PC-9 (cell line): ENCODE results near the gene CTNNA3. TPM values are rescaled to one million over a fixed set of nuclear protein-coding genes. Genes with fewer than 3 reads are reported as not detected.

Source experiments
- BruUV-seq: library from RNA; stranded (reverse); fragments of 400-500 nt; replicated peaks from 2 replicates; lab custom pipeline; 2021; lab: Mats Ljungman, UMichigan
- CTCF ChIA-PET: fragments of 300-600 bp; sonication (Branson Sonifier 250); formaldehyde crosslinking; loops from one replicate; lab custom pipeline; 2022; ENCODE audit warnings: antibody characterized with exemption; lab: Charles Lee
- POLR2A ChIA-PET: fragments of 300-600 bp; sonication (Branson Sonifier 250); formaldehyde crosslinking; loops from one replicate; lab custom pipeline; 2022; ENCODE audit warnings: antibody characterized with exemption; ENCODE audit not compliant: unreplicated experiment; lab: Charles Lee
- DNase-seq, 2 experiments: peaks; one replicate each; pipeline versions ENCODE4 v3.0.0 to v3.0.0-alpha.2; 2015 to 2022; ENCODE audit warnings: mixed read lengths in 1 of 2
- H2AFZ ChIP-seq: fragments of 200-600 bp; sonication (generic); 2 replicates; pipeline ENCODE4 v1.8.1; 2017; ENCODE audit warnings: antibody characterized with exemption
- H3F3A ChIP-seq: fragments of 200-600 bp; sonication (generic); 2 replicates; pipeline ENCODE4 v1.8.1; 2017; ENCODE audit warnings: antibody characterized with exemption, mild to moderate bottlenecking, low read depth; ENCODE audit not compliant: insufficient read depth
- H3K27ac ChIP-seq: fragments of 200-600 bp; sonication (generic); 2 replicates; pipeline ENCODE4 v1.6.1; 2016; ENCODE audit warnings: mixed run types
- H3K27me3 ChIP-seq: fragments of 200-600 bp; sonication (generic); 2 replicates; pipeline ENCODE4 v1.6.1; 2016; ENCODE audit warnings: low read depth, mixed run types; ENCODE audit not compliant: insufficient read depth
- H3K36me3 ChIP-seq: fragments of 200-600 bp; sonication (generic); 2 replicates; pipeline ENCODE4 v1.6.1; 2016; ENCODE audit warnings: low read depth, mixed run types
- H3K4me1 ChIP-seq: fragments of 200-600 bp; sonication (generic); replicated peaks from 2 replicates; pipeline ENCODE4 v1.6.1; 2016; ENCODE audit warnings: mixed run types; ENCODE audit not compliant: insufficient read depth
- H3K4me2 ChIP-seq: fragments of 200-600 bp; sonication (generic); 2 replicates; pipeline ENCODE4 v1.6.1; 2017; ENCODE audit warnings: mixed run types
- H3K4me3 ChIP-seq: fragments of 200-600 bp; sonication (generic); 2 replicates; pipeline ENCODE4 v1.6.1; 2016; ENCODE audit warnings: mixed run types
- H3K79me2 ChIP-seq: fragments of 200-600 bp; sonication (generic); 2 replicates; pipeline ENCODE4 v1.6.1; 2017; ENCODE audit warnings: low read depth, mixed run types
- H3K9me2 ChIP-seq: fragments of 200-600 bp; sonication (generic); 2 replicates; pipeline ENCODE4 v1.8.1; 2017; ENCODE audit warnings: mild to moderate bottlenecking; ENCODE audit not compliant: insufficient read depth
- H3K9me3 ChIP-seq: fragments of 200-600 bp; sonication (generic); 2 replicates; pipeline ENCODE4 v1.8.1; 2016; ENCODE audit warnings: low read depth; ENCODE audit not compliant: insufficient read depth
- H4K20me1 ChIP-seq: fragments of 200-600 bp; sonication (generic); 2 replicates; pipeline ENCODE4 v1.8.1; 2017; ENCODE audit not compliant: insufficient read depth
- EZH2 ChIP-seq: fragments of 200-600 bp; sonication (generic); IDR thresholded peaks from 2 replicates; pipeline ENCODE4 v1.8.0; 2017; ENCODE audit warnings: antibody characterized with exemption, low read depth
- intact Hi-C: fragments of 100-400 bp; cut with micrococcal nuclease; formaldehyde crosslinking; loops from one replicate; pipeline ENCODE4 v1.10.0; 2022; ENCODE audit not compliant: unreplicated experiment
- total RNA-seq: library from RNA; stranded (reverse); gene quantifications from 2 replicates; pipeline ENCODE4 v1.2.3, GENCODE V29; 2021
- TF ChIP-seq, protein P1 (sequence below): fragments of 200-600 bp; sonication (generic); conservative IDR thresholded peaks from 2 replicates; pipeline ENCODE4 v1.6.1; 2017; ENCODE audit warnings: mixed run types, antibody characterized with exemption, mild to moderate bottlenecking, moderate library complexity

The CTNNA3 gene
- total RNA-seq, 1 experiment from 2014 or later = not detected

DNA sequence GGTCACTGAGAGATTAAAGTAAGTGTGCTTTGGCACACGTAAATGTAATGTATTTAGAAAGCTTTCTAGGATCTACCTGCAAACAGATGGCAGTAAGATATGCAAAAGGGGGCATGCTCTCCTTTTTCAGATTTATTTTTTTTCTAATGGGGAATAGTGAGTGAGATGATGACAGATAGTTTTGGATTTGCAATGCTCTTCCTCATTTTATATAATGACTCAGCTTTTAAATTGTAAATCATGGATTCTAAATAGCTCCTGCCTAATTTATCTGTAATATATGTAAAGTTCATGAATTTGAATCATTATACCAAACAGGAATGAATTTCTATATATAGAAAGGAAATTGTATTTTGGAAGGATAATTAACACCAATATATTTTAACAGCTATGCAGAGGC is 1731.8 kb downstream of the CTNNA3 start:
- Histone ChIP-seq H3K4me3 (no peak overlapping the region), H3K27me3 (no peaks in the 10 kb centered on the region)

DNA sequence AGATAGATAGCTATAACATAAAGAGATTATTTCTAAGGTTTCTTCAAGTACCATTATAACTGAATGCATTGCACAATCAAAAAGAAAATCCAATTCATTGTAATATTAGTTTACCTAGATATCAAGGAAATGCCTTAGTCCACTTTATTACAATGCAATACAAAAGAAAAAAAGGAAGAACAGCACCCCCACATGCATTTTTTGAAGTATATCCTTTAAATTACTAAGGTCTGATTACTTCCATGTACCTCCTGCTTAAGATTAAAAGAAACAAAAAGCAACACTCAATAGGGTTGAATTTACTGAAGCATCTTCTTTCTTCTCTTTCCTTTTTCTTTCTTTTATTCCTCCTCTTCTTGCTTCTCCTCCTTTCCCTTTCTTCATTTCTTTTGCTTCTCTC is 1743.9 kb downstream of the CTNNA3 start:
- 0 out of 2 replicates have a peak, but pooled peaks cover 5% of the 10 kb centered on the region for H3K4me1 ChIP-seq
- H3K27ac ChIP-seq = no peak overlapping the region
- ChIA-PET CTCF (no interaction called here), POLR2A (no interaction called here)
- H4K20me1 ChIP-seq = no peaks in the 10 kb centered on the region
- no peaks in the 10 kb centered on the region; the same call in 1 of the 2 replicates for H3K9me3 ChIP-seq
- H3K27me3 ChIP-seq = no peaks in the 10 kb centered on the region
- no peak overlapping the region for H3K4me2 ChIP-seq
- TF ChIP-seq, protein P1, sequence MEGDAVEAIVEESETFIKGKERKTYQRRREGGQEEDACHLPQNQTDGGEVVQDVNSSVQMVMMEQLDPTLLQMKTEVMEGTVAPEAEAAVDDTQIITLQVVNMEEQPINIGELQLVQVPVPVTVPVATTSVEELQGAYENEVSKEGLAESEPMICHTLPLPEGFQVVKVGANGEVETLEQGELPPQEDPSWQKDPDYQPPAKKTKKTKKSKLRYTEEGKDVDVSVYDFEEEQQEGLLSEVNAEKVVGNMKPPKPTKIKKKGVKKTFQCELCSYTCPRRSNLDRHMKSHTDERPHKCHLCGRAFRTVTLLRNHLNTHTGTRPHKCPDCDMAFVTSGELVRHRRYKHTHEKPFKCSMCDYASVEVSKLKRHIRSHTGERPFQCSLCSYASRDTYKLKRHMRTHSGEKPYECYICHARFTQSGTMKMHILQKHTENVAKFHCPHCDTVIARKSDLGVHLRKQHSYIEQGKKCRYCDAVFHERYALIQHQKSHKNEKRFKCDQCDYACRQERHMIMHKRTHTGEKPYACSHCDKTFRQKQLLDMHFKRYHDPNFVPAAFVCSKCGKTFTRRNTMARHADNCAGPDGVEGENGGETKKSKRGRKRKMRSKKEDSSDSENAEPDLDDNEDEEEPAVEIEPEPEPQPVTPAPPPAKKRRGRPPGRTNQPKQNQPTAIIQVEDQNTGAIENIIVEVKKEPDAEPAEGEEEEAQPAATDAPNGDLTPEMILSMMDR = no peak
- TF ChIP-seq EZH2 = no peak
- no peak overlapping the region for H3K4me3 ChIP-seq
- no peak for DNase-seq
- H3F3A ChIP-seq = no peaks in the 10 kb centered on the region
- no peak overlapping the region for H2AFZ ChIP-seq
- BruUV-seq = no TSS peak
- H3K9me2 ChIP-seq = no peaks in the 10 kb centered on the region
- no peaks in the 10 kb centered on the region for H3K36me3 ChIP-seq
- intact Hi-C loops = no loop called here
- no peaks in the 10 kb centered on the region for H3K79me2 ChIP-seq

More for the DNA sequence above, 1731.8 kb downstream of the CTNNA3 start:
- Histone ChIP-seq H3K4me2 (no peak overlapping the region), H3K36me3 (no peaks in the 10 kb centered on the region), H3F3A (no peaks in the 10 kb centered on the region), H3K9me3 (no peaks in the 10 kb centered on the region), H3K9me2 (0 out of 2 replicates have a peak, but pooled peaks cover 3% of the 10 kb centered on the region), H2AFZ (no peak overlapping the region), H3K4me1 (no peaks in the 10 kb centered on the region), H3K79me2 (no peaks in the 10 kb centered on the region), H4K20me1 (no peaks in the 10 kb centered on the region), H3K27ac (no peak overlapping the region)
- TF ChIP-seq, protein P1 = no peak
- TF ChIP-seq EZH2 = no peak
- intact Hi-C loops = no loop called here
- ChIA-PET CTCF (no interaction called here), POLR2A (no interaction called here)
- no peak for DNase-seq
- BruUV-seq = no TSS peak

- Histone ChIP-seq H3K4me3 (no peak overlapping the region), H3K4me1 (0 out of 2 replicates have a peak, but pooled peaks cover 5% of the 10 kb centered on the region), H3K9me2 (no peaks in the 10 kb centered on the region), H3K79me2 (no peaks in the 10 kb centered on the region), H3K9me3 (no peaks in the 10 kb centered on the region; the same call in 1 of the 2 replicates), H3K27me3 (no peaks in the 10 kb centered on the region), H3K36me3 (no peaks in the 10 kb centered on the region), H2AFZ (no peak overlapping the region), H3K4me2 (peak overlapping the region; percentile 17; the same call in 1 of the 2 replicates), H3K27ac (no peak overlapping the region), H3F3A (no peaks in the 10 kb centered on the region), H4K20me1 (no peaks in the 10 kb centered on the region)
- ChIA-PET CTCF (no interaction called here), POLR2A (no interaction called here)
- TF ChIP-seq, protein P1 = no peak
- TF ChIP-seq EZH2 = no peak
- intact Hi-C loops = no loop called here
- BruUV-seq = no TSS peak
- DNase-seq = no peak
These were observed 1745.9 kb downstream of the CTNNA3 start for GRCh38 chr10:65950075-65950474.
